ENCODE measurements around the gene BTBD19. TPM values are rescaled to one million over a fixed set of nuclear protein-coding genes. Genes with fewer than 3 reads are reported as not detected.

The BTBD19 gene
- total and polyA plus RNA-seq, 2 donors from 2014 or later, result 3.2 to 16.5 TPM

GRCh38 chr1:44817771-44818495 is 9.6 kb downstream of the BTBD19 start:
- H3K27ac ChIP-seq (ENCODE audit: low read depth in 2 of 2, low read length in 2 of 2), result no peak overlapping the region
- no peaks in the 10 kb centered on the region for H3K9me3 ChIP-seq (ENCODE audit: control insufficient read depth in 2 of 3, insufficient read depth in 1 of 3, low read length in 3 of 3)
- peak overlapping the region in 1 of 3 donors; percentile 51 for H3K9ac ChIP-seq (ENCODE audit: low read length in 3 of 3)
- H3K27me3 ChIP-seq (ENCODE audit: control insufficient read depth, insufficient read depth, low read length), result no peaks in the 10 kb centered on the region
- H3K36me3 ChIP-seq (ENCODE audit: control insufficient read depth in 2 of 3, insufficient read depth in 3 of 3, low read length in 3 of 3), result no peaks in the 10 kb centered on the region
- H3K4me1 ChIP-seq (ENCODE audit: control insufficient read depth in 2 of 3, insufficient read depth in 2 of 3, low read depth in 1 of 3, low read length in 3 of 3), result peaks cover 0 to 15% (median 0%) of the 10 kb centered on the region in 3 donors
- FAIRE-seq (no peak), DNase-seq (peak in 2 of 5 donors; percentile 27 to 36)
- H3K4me3 ChIP-seq (ENCODE audit: low read length in 3 of 3), result no peak overlapping the region
- intact Hi-C loops (cut with DNase I), result no loop called here
- no peak for TF ChIP-seq CTCF (IDR thresholded peaks at IDR 0.05; ENCODE audit: borderline replicate concordance, extremely low read depth, insufficient read depth)

GRCh38 chr1:44819196-44819607 is 10.9 kb downstream of the BTBD19 start:
- FAIRE-seq, result no peak
- Histone ChIP-seq H3K9ac (ENCODE audit: low read length in 3 of 3) (peak overlapping the region; percentile 19 to 98 (median 96)), H3K27me3 (ENCODE audit: control insufficient read depth, insufficient read depth, low read length) (no peaks in the 10 kb centered on the region), H3K36me3 (ENCODE audit: control insufficient read depth in 2 of 3, insufficient read depth in 3 of 3, low read length in 3 of 3) (no peaks in the 10 kb centered on the region), H3K4me3 (ENCODE audit: low read length in 3 of 3) (peak overlapping the region; percentile 38 to 87 (median 78)), H3K9me3 (ENCODE audit: control insufficient read depth in 2 of 3, insufficient read depth in 1 of 3, low read length in 3 of 3) (no peaks in the 10 kb centered on the region), H3K27ac (ENCODE audit: low read depth in 2 of 2, low read length in 2 of 2) (peak overlapping the region; percentile 97 to 98), H3K4me1 (ENCODE audit: control insufficient read depth in 2 of 3, insufficient read depth in 2 of 3, low read depth in 1 of 3, low read length in 3 of 3) (peaks cover 0 to 12% (median 0%) of the 10 kb centered on the region in 3 donors)
- intact Hi-C loops (cut with DNase I), result no loop called here
- DNase-seq, result peak in 2 of 5 donors; percentile 41 to 62
- TF ChIP-seq CTCF (IDR thresholded peaks at IDR 0.05; ENCODE audit: borderline replicate concordance, extremely low read depth, insufficient read depth), result no peak

- no peaks in the 10 kb centered on the region for H3K36me3 ChIP-seq (ENCODE audit: control insufficient read depth in 2 of 3, insufficient read depth in 3 of 3, low read length in 3 of 3)
- intact Hi-C loops (cut with DNase I), result no loop called here
- FAIRE-seq, result peak; percentile 42
- H3K27me3 ChIP-seq (ENCODE audit: control insufficient read depth, insufficient read depth, low read length), result no peaks in the 10 kb centered on the region
- peak overlapping the region; percentile 97 to 98 for H3K27ac ChIP-seq (ENCODE audit: low read depth in 2 of 2, low read length in 2 of 2)
- DNase-seq, result peak; percentile 84 to 95 (median 94)
- H3K9ac ChIP-seq (ENCODE audit: low read length in 3 of 3), result peak overlapping the region; percentile 74 to 98 (median 96)
- no peaks in the 10 kb centered on the region for H3K9me3 ChIP-seq (ENCODE audit: control insufficient read depth in 2 of 3, insufficient read depth in 1 of 3, low read length in 3 of 3)
- peak overlapping the region; percentile 78 to 87 (median 79) for H3K4me3 ChIP-seq (ENCODE audit: low read length in 3 of 3)
- no peak for TF ChIP-seq CTCF (IDR thresholded peaks at IDR 0.05; ENCODE audit: borderline replicate concordance, extremely low read depth, insufficient read depth)
- H3K4me1 ChIP-seq (ENCODE audit: control insufficient read depth in 2 of 3, insufficient read depth in 2 of 3, low read depth in 1 of 3, low read length in 3 of 3), result peaks cover 0 to 12% (median 0%) of the 10 kb centered on the region in 3 donors
These were observed 11.4 kb downstream of the BTBD19 start for GRCh38 chr1:44819608-44820327.
